Right cardiac atrium (tissue), 5 donors: Measurements from ENCODE around the gene FADS3. TPM values are rescaled to one million over a fixed set of nuclear protein-coding genes. Genes with fewer than 3 reads are reported as not detected.
A peak's percentile ranks its signal among the peaks of the same experiment; 100 is the strongest.
"Not testable (repeated sequence)": the region's sequence is repeated elsewhere in the genome, so short reads cannot be mapped to it uniquely, and the experiment has no call there.

Experiments
- ATAC-seq, 2 donors: fragments of 200-7000 bp; cut with Tn5 transposase; one replicate each; pipeline versions ENCODE4 v1.8.0 to v1.9.1; 2020; ENCODE audit warnings: moderate library complexity in 2 of 2, mild to moderate bottlenecking in 1 of 2
- DNase-seq, 3 donors: peaks; one replicate each; pipeline ENCODE4 v3.0.0-alpha.2; 2020
- H3K27ac ChIP-seq: one replicate; pipeline ENCODE4 v1.5.1; 2013; ENCODE audit warnings: mild to moderate bottlenecking, low read length, control low read depth, moderate library complexity
- H3K27me3 ChIP-seq: one replicate; pipeline ENCODE4 v1.6.1; 2013; ENCODE audit not compliant: control insufficient read depth, insufficient read depth
- H3K4me1 ChIP-seq: one replicate; pipeline ENCODE4 v1.6.1; 2013; ENCODE audit warnings: low read length; ENCODE audit not compliant: control insufficient read depth, insufficient read depth
- H3K4me3 ChIP-seq: one replicate; pipeline ENCODE4 v1.5.1; 2013; ENCODE audit warnings: low read length, control low read depth
- H3K9me3 ChIP-seq: one replicate; pipeline ENCODE4 v1.6.1; 2013; ENCODE audit warnings: low read length; ENCODE audit not compliant: control insufficient read depth
- WGBS: extraction: QIAGEN DNeasy Blood & Tissue Kit; methylation state at CpG from one replicate; pipeline ENCODE4 v1.1.7; 2013; 5-methylcytosine and 5-hydroxymethylcytosine counted together
- intact Hi-C, 4 donors: fragments of 100-400 bp; cut with DNase I; formaldehyde crosslinking; loops; one replicate each; pipeline versions ENCODE4 v1.11.0 to v1.14.0; 2022 to 2023
- polyA plus RNA-seq: library from polyadenylated mRNA; stranded (reverse); fragments of 200-250 nt; gene quantifications from one replicate; pipeline ENCODE4 v1.2.3, GENCODE V29; 2013
- total RNA-seq, 4 donors: library from RNA; stranded (reverse); fragmentation: NEBNext Ultra II Directional; extraction: Animal tissue kit (Norgen Biotek cat#: 25700); gene quantifications; one replicate each; pipeline ENCODE4 v1.2.1, GENCODE V29; 2021
- donor health status: healthy with polysubstance abuse.
- donor health status: DM: no; HTN: yes; CAD: no.
- donor health status: DM: no; HTN: no; CAD: no.
- donor health status: DM: no; HTN: yes; CAD: no; lungs with severe emphysema.
- donor health status: DM: yes; HTN: yes; CAD: no.

Gene FADS3
- total and polyA plus RNA-seq, 5 donors, result 37.5 to 50.1 (median 43.1) TPM

GRCh38 chr11:61885784-61886580 is 5.4 kb downstream of the FADS3 start:
- no peak overlapping the region for H3K4me3 ChIP-seq
- peaks cover 12% of the 10 kb centered on the region for H3K4me1 ChIP-seq
- no peak overlapping the region for H3K27ac ChIP-seq
- H3K9me3 ChIP-seq, result no peaks in the 10 kb centered on the region
- no peaks in the 10 kb centered on the region for H3K27me3 ChIP-seq
- ATAC-seq (no peak), DNase-seq (no peak)
- intact Hi-C loops, result loop anchor here in 1 of 4 donors (5.0 kb wide), 1 partner anchor 94 kb away; the partner anchor contains the start of genes FEN1 and TMEM258
- 93% methylated on average over 13 of the region's 13 CpGs for WGBS

GRCh38 chr11:61885166-61885778 is 6.1 kb downstream of the FADS3 start:
- no peak overlapping the region for H3K4me3 ChIP-seq
- ATAC-seq, result no peak
- no peaks in the 10 kb centered on the region for H3K9me3 ChIP-seq
- H3K27ac ChIP-seq, result no peak overlapping the region
- no peaks in the 10 kb centered on the region for H3K27me3 ChIP-seq
- DNase-seq, result no peak
- intact Hi-C loops, result loop anchor here in 1 of 4 donors (5.0 kb wide), 1 partner anchor 93 kb away; the partner anchor contains the start of genes FEN1 and TMEM258
- H3K4me1 ChIP-seq, result peaks cover 12% of the 10 kb centered on the region
- 85% methylated on average over 7 of the region's 7 CpGs for WGBS

DNA sequence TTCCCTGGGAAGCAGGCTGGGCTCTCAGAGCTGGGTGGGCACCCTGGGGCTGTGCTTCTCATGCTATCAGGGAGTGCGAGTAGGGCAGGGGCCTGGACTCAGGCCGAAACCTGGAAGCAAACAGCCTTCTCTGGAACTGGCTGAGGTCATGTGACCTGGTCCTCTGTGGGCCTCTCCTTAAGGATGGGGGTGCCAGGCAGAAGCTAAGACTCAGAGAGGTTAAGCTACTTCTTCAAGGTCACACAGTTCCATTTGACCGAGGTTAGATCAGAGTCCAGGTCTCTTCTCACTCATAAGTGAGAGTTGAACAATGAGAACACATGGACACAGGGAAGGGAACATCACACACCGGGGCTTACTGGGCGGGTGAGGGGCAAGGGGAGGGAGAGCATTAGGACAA is 7.4 kb downstream of the FADS3 start:
- 79% methylated on average over 5 of the region's 5 CpGs for WGBS
- ATAC-seq, result no peak
- intact Hi-C loops, result no loop called here

GRCh38 chr11:61883327-61883726 is 8.0 kb downstream of the FADS3 start:
- DNase-seq (no peak), ATAC-seq (no peak)
- intact Hi-C loops, result no loop called here
- 88% methylated on average over 10 of the region's 10 CpGs for WGBS
- Histone ChIP-seq H3K4me1 (peaks cover 9% of the 10 kb centered on the region), H3K27me3 (no peaks in the 10 kb centered on the region), H3K4me3 (no peak overlapping the region), H3K9me3 (no peaks in the 10 kb centered on the region), H3K27ac (no peak overlapping the region)

More for the DNA sequence above, 7.4 kb downstream of the FADS3 start:
- Histone ChIP-seq H3K27ac (no peak overlapping the region), H3K27me3 (no peaks in the 10 kb centered on the region), H3K4me1 (peaks cover 12% of the 10 kb centered on the region), H3K4me3 (no peak overlapping the region), H3K9me3 (no peaks in the 10 kb centered on the region)
- DNase-seq, result no peak

DNA sequence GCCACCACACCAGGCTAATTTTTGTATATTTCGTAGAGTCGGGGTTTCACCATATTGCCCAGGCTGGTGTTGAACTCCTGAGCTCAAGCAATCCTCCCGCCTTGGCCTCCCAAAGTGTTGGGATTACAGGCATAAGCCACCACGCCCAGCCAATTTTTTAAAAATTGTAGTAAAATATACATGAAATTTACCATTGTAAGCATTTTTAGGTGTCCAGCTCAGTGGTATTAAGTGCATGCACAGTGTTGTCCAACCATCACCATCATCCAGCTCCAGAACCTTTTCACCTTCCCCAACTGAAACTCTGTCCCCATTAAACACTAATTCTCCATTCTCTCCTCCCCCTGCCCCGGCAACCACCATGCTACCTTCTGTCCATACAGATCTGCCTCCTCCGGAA is 8.5 kb downstream of the FADS3 start:
- Histone ChIP-seq H3K4me1 (peaks cover 6% of the 10 kb centered on the region), H3K9me3 (no peaks in the 10 kb centered on the region), H3K27ac (no peak overlapping the region), H3K4me3 (no peak overlapping the region), H3K27me3 (no peaks in the 10 kb centered on the region)
- ATAC-seq, result no peak
- DNase-seq, result no peak
- 80% methylated on average over 6 of the region's 6 CpGs for WGBS
- intact Hi-C loops, result no loop called here

GRCh38 chr11:61882267-61882666 is 9.1 kb downstream of the FADS3 start:
- ATAC-seq, H3K4me1 ChIP-seq, H3K27me3 ChIP-seq, H3K27ac ChIP-seq, intact Hi-C loops, H3K9me3 ChIP-seq, DNase-seq, H3K4me3 ChIP-seq: not testable (repeated sequence)
- 94% methylated on average over 3 of the region's 3 CpGs for WGBS

DNA sequence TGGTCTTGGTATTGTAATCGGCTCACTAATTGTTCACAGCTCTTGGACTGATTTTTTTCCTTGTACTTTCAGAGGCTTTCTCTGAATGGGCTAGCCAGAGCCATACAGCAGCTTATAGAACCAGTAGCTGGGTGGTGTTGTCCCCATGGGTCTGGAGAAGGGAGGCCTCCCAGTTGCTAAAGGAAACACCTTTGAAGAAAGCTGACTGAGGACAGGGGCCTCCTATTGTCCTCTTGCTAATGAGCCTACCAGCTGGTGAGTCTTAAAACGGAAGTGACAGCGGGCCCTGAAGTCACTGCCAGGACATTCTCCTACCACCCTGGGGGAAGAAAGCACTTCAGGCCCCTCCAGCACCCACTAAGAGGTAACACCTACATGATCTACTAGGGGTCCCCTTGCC is 9.9 kb downstream of the FADS3 start:
- no peaks in the 10 kb centered on the region for H3K4me1 ChIP-seq
- no peak for ATAC-seq
- no peak overlapping the region for H3K4me3 ChIP-seq
- H3K9me3 ChIP-seq, result no peaks in the 10 kb centered on the region
- no peaks in the 10 kb centered on the region for H3K27me3 ChIP-seq
- DNase-seq, result no peak
- intact Hi-C loops, result no loop called here
- WGBS, result 74% methylated on average over 3 of the region's 3 CpGs
- peak overlapping the region; percentile 48 for H3K27ac ChIP-seq

DNA sequence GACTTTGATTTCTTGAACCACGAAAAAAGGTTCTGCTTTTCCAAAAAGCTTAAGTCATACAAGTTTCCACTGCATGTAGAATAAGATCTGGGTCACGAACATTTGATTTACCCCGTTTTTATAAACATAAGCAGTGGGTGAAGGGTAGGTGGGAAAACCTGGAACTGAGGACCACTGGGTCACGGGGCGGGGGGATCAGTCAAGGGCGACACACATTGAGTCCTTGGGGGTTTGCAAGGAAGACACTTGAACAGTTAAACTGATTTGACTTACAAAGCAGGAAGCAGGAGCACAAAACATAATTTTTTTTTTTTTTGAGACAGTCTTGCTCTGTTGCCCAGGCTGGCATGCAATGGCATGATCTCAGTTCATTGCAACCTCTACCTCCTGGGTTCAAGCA is 10.9 kb downstream of the FADS3 start:
- H3K27me3 ChIP-seq, result no peaks in the 10 kb centered on the region
- ATAC-seq (no peak), DNase-seq (no peak)
- H3K4me3 ChIP-seq, result no peak overlapping the region
- intact Hi-C loops, result no loop called here
- H3K4me1 ChIP-seq, result no peaks in the 10 kb centered on the region
- WGBS, result 80% methylated on average over 6 of the region's 6 CpGs
- H3K27ac ChIP-seq, result no peak overlapping the region
- H3K9me3 ChIP-seq, result no peaks in the 10 kb centered on the region

- Histone ChIP-seq H3K4me1 (no peaks in the 10 kb centered on the region), H3K27ac (no peak overlapping the region), H3K4me3 (no peak overlapping the region), H3K9me3 (no peaks in the 10 kb centered on the region), H3K27me3 (no peaks in the 10 kb centered on the region)
- ATAC-seq (no peak), DNase-seq (no peak)
- 87% methylated on average over 11 of the region's 11 CpGs for WGBS
- intact Hi-C loops, result no loop called here
Measured at GRCh38 chr11:61880031-61880430, 11.3 kb downstream of the FADS3 start.

GRCh38 chr11:61879152-61879551 is 12.2 kb downstream of the FADS3 start:
- Histone ChIP-seq H3K27me3 (no peaks in the 10 kb centered on the region), H3K9me3 (no peaks in the 10 kb centered on the region), H3K27ac (no peak overlapping the region), H3K4me3 (no peak overlapping the region), H3K4me1 (no peaks in the 10 kb centered on the region)
- intact Hi-C loops, result no loop called here
- ATAC-seq (no peak), DNase-seq (no peak)
- WGBS, result 89% methylated on average over 7 of the region's 7 CpGs

- Histone ChIP-seq H3K27me3 (no peaks in the 10 kb centered on the region), H3K4me3 (no peak overlapping the region), H3K9me3 (no peaks in the 10 kb centered on the region), H3K4me1 (no peaks in the 10 kb centered on the region), H3K27ac (no peak overlapping the region)
- intact Hi-C loops, result no loop called here
- DNase-seq, result no peak
- 98% methylated on average over 14 of the region's 14 CpGs for WGBS
- no peak for ATAC-seq
Measured at GRCh38 chr11:61875698-61876097, 15.6 kb downstream of the FADS3 start.
